ENCODE measurements around the gene ROBO1. TPM values are rescaled to one million over a fixed set of nuclear protein-coding genes. Genes with fewer than 3 reads are reported as not detected.

ROBO1 gene
- total RNA-seq, 1 donor from 2014 or later, result 78.0 TPM

- H3K36me3 Mint-ChIP-seq (ENCODE audit: insufficient read depth), result no peaks in the 10 kb centered on the region
- H3K4me3 Mint-ChIP-seq (ENCODE audit: low read depth), result no peak overlapping the region
- DNase-seq (ENCODE audit: low spot score, unreplicated experiment), result no peak
- no peak for TF ChIP-seq CTCF (IDR thresholded peaks at IDR 0.05; ENCODE audit: unreplicated experiment)
- H3K9me3 Mint-ChIP-seq (ENCODE audit: low read depth), result no peaks in the 10 kb centered on the region
- no peaks in the 10 kb centered on the region for H3K27me3 Mint-ChIP-seq
- no peak overlapping the region for H3K27ac Mint-ChIP-seq
- H3K4me1 Mint-ChIP-seq (ENCODE audit: low read depth), result no peaks in the 10 kb centered on the region
These were observed 563.4 kb downstream of the ROBO1 start for GRCh38 chr3:79204351-79204750.

- H3K9me3 Mint-ChIP-seq (ENCODE audit: low read depth), result no peaks in the 10 kb centered on the region
- H3K36me3 Mint-ChIP-seq (ENCODE audit: insufficient read depth), result no peaks in the 10 kb centered on the region
- DNase-seq (ENCODE audit: low spot score, unreplicated experiment), result no peak
- no peaks in the 10 kb centered on the region for H3K27me3 Mint-ChIP-seq
- H3K4me1 Mint-ChIP-seq (ENCODE audit: low read depth), result no peaks in the 10 kb centered on the region
- H3K4me3 Mint-ChIP-seq (ENCODE audit: low read depth), result no peak overlapping the region
- no peak overlapping the region for H3K27ac Mint-ChIP-seq
- TF ChIP-seq CTCF (IDR thresholded peaks at IDR 0.05; ENCODE audit: unreplicated experiment), result no peak
These were observed 564.7 kb downstream of the ROBO1 start for GRCh38 chr3:79203144-79203519.

GRCh38 chr3:79202471-79203143 is 565.2 kb downstream of the ROBO1 start:
- Mint-ChIP-seq H3K4me1 (ENCODE audit: low read depth) (no peaks in the 10 kb centered on the region), H3K27ac (no peak overlapping the region), H3K27me3 (no peaks in the 10 kb centered on the region), H3K9me3 (ENCODE audit: low read depth) (peaks cover 2% of the 10 kb centered on the region), H3K4me3 (ENCODE audit: low read depth) (no peak overlapping the region), H3K36me3 (ENCODE audit: insufficient read depth) (no peaks in the 10 kb centered on the region)
- DNase-seq (ENCODE audit: low spot score, unreplicated experiment), result no peak
- TF ChIP-seq CTCF (IDR thresholded peaks at IDR 0.05; ENCODE audit: unreplicated experiment), result no peak

- H3K4me3 Mint-ChIP-seq (ENCODE audit: low read depth), result no peak overlapping the region
- no peaks in the 10 kb centered on the region for H3K27me3 Mint-ChIP-seq
- TF ChIP-seq CTCF (IDR thresholded peaks at IDR 0.05; ENCODE audit: unreplicated experiment), result no peak
- DNase-seq (ENCODE audit: low spot score, unreplicated experiment), result no peak
- peaks cover 5% of the 10 kb centered on the region for H3K9me3 Mint-ChIP-seq (ENCODE audit: low read depth)
- no peak overlapping the region for H3K27ac Mint-ChIP-seq
- H3K4me1 Mint-ChIP-seq (ENCODE audit: low read depth), result no peaks in the 10 kb centered on the region
- no peaks in the 10 kb centered on the region for H3K36me3 Mint-ChIP-seq (ENCODE audit: insufficient read depth)
These were observed 567.3 kb downstream of the ROBO1 start for GRCh38 chr3:79200456-79200855.

- no peak overlapping the region for H3K27ac Mint-ChIP-seq
- no peaks in the 10 kb centered on the region for H3K4me1 Mint-ChIP-seq (ENCODE audit: low read depth)
- no peak overlapping the region for H3K4me3 Mint-ChIP-seq (ENCODE audit: low read depth)
- H3K9me3 Mint-ChIP-seq (ENCODE audit: low read depth), result peaks cover 5% of the 10 kb centered on the region
- no peaks in the 10 kb centered on the region for H3K27me3 Mint-ChIP-seq
- TF ChIP-seq CTCF (IDR thresholded peaks at IDR 0.05; ENCODE audit: unreplicated experiment), result no peak
- no peak for DNase-seq (ENCODE audit: low spot score, unreplicated experiment)
- no peaks in the 10 kb centered on the region for H3K36me3 Mint-ChIP-seq (ENCODE audit: insufficient read depth)
These were observed 567.8 kb downstream of the ROBO1 start for GRCh38 chr3:79199966-79200365.
